NCI-H146 treated with DMSO at 0.1 percent for 48 hours (cell line): ENCODE results near the gene SLC22A6.
"Not testable (repeated sequence)": the region's sequence is repeated elsewhere in the genome, so short reads cannot be mapped to it uniquely, and the experiment has no call there.

Source experiments
- DNase-seq: peaks from one replicate; lab custom pipeline; 2025; ENCODE audit not compliant: unreplicated experiment; lab: John Stamatoyannopoulos, UW

The SLC22A6 gene

DNA sequence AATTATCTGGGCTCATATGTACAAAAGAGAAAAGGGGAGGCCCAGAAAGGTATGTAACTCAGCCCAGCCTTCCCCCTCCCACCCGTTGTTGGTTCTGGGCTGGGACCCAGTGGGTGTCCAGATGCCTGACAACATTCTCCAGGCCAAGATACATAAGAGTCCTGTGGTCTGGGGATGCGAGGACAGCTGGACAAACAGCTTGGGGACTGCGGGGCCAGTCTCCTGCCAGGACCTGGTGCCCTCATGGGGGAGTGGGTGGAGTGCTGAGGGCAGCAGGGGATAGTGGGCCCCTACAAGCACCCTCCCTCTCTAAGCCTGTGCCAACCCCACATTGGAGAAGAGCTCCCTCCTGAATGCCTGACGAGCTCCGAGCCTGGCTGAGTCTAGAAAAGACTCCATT lies 3.5 kb upstream of the SLC22A6 start:
- DNase-seq = no peak

DNA sequence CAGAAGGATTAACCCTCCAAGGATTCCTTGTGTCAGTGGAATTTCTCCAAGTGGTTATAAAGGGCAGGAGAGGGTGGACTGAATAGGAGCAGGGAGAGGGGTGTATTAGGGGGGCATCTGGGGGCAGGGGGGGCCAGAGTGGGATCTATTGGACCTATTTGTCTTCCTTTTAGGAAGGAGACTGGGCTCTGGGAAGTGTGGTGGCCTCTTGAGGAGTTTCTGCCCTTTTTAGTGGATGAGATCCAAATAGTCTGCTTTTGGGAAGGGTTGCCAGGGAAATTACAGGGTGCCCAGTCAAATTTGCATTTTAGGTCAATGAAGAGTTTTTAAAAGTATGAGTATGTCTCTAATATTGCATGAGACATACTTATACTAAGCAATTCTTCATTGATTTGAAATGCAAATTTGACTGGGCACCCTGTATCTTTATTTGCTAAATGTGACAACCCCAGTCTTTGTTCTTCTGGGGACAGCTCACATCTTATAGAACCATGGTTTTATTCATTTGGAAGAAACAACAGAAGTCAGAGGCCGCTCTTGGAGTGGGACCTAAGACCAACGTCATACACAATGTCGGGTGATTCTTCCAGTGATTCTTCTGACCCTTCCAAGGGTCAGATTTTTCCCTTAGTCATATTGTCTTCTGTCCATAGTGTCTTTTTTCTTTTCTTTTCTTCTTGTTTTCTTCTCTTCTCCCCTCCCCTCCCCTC lies 429 bp upstream of the SLC22A6 start:
- DNase-seq = no peak

DNA sequence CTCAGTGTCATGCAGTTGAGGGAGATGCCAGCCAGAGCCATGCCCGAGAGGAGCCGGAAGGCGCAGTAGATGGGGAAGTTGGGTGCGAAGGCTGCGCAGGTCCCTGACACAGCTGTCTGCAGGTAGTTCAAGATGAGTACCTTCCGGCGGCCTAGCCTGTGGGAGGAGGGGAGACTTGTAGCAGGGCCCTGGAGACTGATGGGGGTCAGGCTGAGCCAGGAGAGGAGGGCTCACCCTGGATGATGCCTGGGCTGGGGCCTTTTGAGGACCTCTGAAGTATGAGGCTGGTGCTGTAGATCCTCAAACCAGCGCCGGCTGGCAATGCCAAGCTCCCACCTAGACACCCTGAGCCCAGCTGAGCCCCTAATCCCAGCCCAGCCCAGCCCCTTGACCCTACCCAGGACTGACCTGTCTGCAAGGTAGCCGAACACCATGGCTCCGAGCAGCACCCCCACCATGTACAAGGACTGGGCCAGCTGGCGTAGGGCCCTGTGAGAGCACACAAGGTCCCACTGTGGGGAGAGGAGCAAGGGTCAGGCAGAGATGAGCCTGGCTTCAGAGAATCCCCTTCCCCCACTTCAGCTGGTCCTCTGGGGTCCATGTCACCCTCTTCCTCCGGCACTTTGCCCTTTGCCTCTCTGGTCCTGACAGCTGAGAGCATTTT lies 1.1 kb downstream of the SLC22A6 start:
- DNase-seq = no peak

- DNase-seq = no peak
These were observed 3.0 kb downstream of the SLC22A6 start for GRCh38 chr11:62981743-62982142.

GRCh38 chr11:62980133-62980760 lies 4.5 kb downstream of the SLC22A6 start:
- DNase-seq = no peak

DNA sequence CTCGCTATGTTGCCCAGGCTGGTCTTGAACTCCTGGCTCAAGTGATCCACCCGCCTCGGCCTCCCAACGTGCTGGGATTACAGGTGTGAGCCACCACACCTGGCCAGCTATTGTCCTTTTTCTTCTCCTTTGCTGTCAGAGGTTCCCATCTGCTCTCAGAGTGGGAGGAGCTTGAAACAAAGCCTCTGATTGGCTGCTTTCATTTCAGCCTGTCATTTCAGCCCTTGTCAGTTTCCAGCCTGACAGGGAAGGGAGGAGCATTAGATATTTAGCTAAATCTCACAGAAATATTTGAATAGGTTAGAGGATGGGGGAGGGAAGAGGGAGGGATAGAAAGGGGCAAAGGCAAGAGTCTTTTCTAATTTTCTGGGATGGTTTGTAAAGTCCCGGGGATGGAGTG lies 8.7 kb downstream of the SLC22A6 start:
- no peak for DNase-seq

GRCh38 chr11:62974848-62975522 lies 9.8 kb downstream of the SLC22A6 start:
- no peak for DNase-seq

GRCh38 chr11:62965574-62965973 lies 19.2 kb downstream of the SLC22A6 start:
- no peak for DNase-seq

- no peak for DNase-seq
These were observed 22.4 kb downstream of the SLC22A6 start for GRCh38 chr11:62962391-62962790.

DNA sequence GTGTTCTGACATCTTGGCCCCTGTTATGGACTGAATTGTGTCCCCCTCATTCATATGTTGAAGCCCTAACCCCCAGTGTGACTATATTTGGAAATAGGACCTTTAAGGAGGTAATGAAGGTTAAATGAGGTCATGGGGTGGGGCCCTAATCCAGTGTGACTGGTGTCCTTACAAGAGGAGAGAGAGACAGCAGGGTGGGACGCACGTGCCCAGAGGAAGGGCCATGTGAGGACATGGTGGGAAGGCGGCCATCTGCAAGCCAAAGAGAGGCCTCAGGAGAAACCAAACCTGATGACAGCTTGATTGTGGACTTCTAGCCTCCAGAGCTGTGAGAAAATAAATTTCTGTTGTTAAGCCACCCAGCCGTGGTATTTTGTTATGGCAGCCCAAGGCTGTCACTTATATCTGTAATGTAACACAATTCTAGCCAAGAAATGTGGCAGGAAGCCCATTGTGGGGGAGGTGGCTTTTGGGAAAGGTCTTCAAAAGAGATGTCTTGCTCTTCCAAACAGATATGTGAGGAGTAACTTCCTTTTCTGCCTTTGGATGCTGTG lies 23.7 kb downstream of the SLC22A6 start:
- no peak for DNase-seq

GRCh38 chr11:62959422-62959980 lies 25.3 kb downstream of the SLC22A6 start:
- no peak for DNase-seq

GRCh38 chr11:62958547-62959421 lies 26.0 kb downstream of the SLC22A6 start:
- DNase-seq = no peak

DNA sequence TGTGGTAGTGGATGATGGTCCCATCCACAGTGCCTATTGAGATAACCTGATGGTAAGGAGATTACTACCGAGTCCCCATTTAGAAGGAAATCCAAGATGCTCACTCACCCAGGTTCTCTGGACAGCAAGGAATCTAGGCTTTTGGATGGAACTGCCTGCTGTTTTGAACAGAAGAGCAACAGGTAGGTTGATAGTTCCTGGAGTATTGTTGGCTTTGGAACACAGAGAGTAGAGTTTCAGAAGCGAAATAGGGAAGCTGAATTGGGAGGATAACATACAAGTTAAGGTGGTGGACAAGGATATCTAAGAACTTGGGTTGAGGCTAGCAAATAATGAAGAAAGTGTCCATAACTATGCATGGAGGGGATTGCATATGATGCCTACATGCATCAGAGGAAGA lies 27.6 kb downstream of the SLC22A6 start:
- no peak for DNase-seq

DNA sequence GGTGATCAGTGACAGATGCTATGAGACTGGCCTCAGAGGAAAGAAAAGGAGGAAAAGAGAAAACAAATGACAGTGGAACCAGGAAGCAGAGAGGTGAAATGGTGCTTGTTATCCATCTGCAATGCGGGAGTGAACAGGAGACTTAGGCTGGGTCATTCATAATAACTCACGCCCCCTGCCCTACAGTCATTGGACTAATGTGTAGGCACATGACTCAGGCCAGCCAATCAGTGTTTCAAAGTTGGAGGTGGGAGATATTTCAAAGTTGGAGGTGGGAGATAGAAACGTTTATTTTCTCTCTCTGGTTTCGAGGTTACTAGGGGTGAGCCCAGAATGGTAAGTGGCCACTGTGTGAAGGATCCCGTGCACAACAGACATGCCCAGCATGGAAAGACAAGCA lies 30.3 kb downstream of the SLC22A6 start:
- no peak for DNase-seq

- DNase-seq = no peak
These were observed 31.0 kb downstream of the SLC22A6 start for GRCh38 chr11:62953811-62954210.

GRCh38 chr11:62948765-62949320 lies 35.9 kb downstream of the SLC22A6 start:
- no peak for DNase-seq

DNA sequence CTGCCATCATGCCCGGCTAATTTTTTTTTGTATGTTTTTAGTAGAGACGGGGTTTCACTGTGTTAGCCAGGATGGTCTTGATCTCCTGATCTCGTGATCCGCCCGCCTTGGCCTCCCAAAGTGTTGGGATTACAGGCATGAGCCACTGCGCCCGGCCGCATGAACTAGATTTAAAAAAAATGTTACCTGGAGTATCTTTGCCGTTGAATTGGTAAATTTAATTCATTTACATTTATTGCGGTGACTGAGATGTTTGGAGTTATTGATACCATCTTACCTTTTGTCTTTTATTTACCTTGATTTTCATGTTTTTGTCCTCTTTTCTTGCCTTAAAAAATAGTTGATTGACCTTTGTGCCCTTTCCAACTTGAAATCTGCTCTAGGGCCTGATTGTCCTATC lies 39.2 kb downstream of the SLC22A6 start:
- not testable (repeated sequence) for DNase-seq

- not testable (repeated sequence) for DNase-seq
These were observed 47.2 kb downstream of the SLC22A6 start for GRCh38 chr11:62937528-62937927.

GRCh38 chr11:62934496-62934785 lies 50.3 kb downstream of the SLC22A6 start:
- DNase-seq = no peak
